Loucy (cell line): ENCODE results near the gene GIMAP2.

ENCODE experiments used
- H2AFZ ChIP-seq: fragments of 200-600 bp; sonication (generic); 2 replicates; pipeline ENCODE4 v1.6.0; 2016; ENCODE audit warnings: antibody characterized with exemption, mild to moderate bottlenecking, low read length, moderate library complexity
- H3F3A ChIP-seq: fragments of 200-600 bp; 2 replicates; pipeline ENCODE4 v1.6.0; 2016; ENCODE audit warnings: antibody characterized with exemption, low read depth, mild to moderate bottlenecking
- H3K27me3 ChIP-seq: fragments of 200-600 bp; sonication (generic); 2 replicates; pipeline ENCODE4 v1.6.1; 2014; ENCODE audit warnings: low read length, mild to moderate bottlenecking; ENCODE audit not compliant: insufficient read depth, poor library complexity, severe bottlenecking
- H3K36me3 ChIP-seq: fragments of 200-600 bp; sonication (generic); 2 replicates; pipeline ENCODE4 v1.6.1; 2016; ENCODE audit warnings: low read length; ENCODE audit not compliant: insufficient read depth
- H3K4me1 ChIP-seq: fragments of 200-600 bp; sonication (generic); 2 replicates; pipeline ENCODE4 v1.5.1; 2014; ENCODE audit warnings: low read length, mild to moderate bottlenecking; ENCODE audit not compliant: insufficient read depth, poor library complexity, severe bottlenecking
- H3K4me2 ChIP-seq: fragments of 200-600 bp; sonication (generic); 2 replicates; pipeline ENCODE4 v1.6.0; 2014; ENCODE audit warnings: antibody characterized with exemption, low read length, low read depth, mild to moderate bottlenecking; ENCODE audit not compliant: poor library complexity, severe bottlenecking
- H3K4me3 ChIP-seq: fragments of 200-600 bp; sonication (generic); 2 replicates; pipeline ENCODE4 v1.5.1; 2014; ENCODE audit warnings: low read length, mild to moderate bottlenecking, mixed read lengths; ENCODE audit not compliant: poor library complexity, severe bottlenecking
- H3K79me2 ChIP-seq: fragments of 200-600 bp; sonication (generic); 2 replicates; pipeline ENCODE4 v1.6.1; 2014; ENCODE audit warnings: low read length; ENCODE audit not compliant: insufficient read depth
- H3K9ac ChIP-seq: fragments of 200-600 bp; sonication (generic); 2 replicates; pipeline ENCODE4 v1.6.0; 2014; ENCODE audit warnings: mild to moderate bottlenecking, low read depth, low read length, moderate library complexity; ENCODE audit not compliant: poor library complexity, severe bottlenecking
- H3K9me2 ChIP-seq: fragments of 200-600 bp; sonication (generic); replicated peaks from 2 replicates; pipeline ENCODE4 v1.6.1; 2016; ENCODE audit warnings: low read depth, low read length, mixed read lengths
- H3K9me3 ChIP-seq: fragments of 200-600 bp; sonication (generic); 2 replicates; pipeline ENCODE4 v1.6.1; 2014; ENCODE audit warnings: mild to moderate bottlenecking, antibody characterized with exemption, low read length, low read depth; ENCODE audit not compliant: insufficient read depth
- H4K20me1 ChIP-seq: fragments of 200-600 bp; sonication (generic); 2 replicates; pipeline ENCODE4 v1.6.0; 2014; ENCODE audit warnings: antibody characterized with exemption, low read length, mild to moderate bottlenecking; ENCODE audit not compliant: insufficient read depth, poor library complexity, severe bottlenecking
- CTCF ChIP-seq: fragments of 200-600 bp; sonication (generic); conservative IDR thresholded peaks from 2 replicates; pipeline ENCODE4 v1.5.1; 2014; ENCODE audit warnings: mild to moderate bottlenecking, antibody characterized with exemption, low read length
- EZH2phosphoT487 ChIP-seq: fragments of 200-600 bp; IDR thresholded peaks from 2 replicates; pipeline ENCODE4 v1.6.1; 2018; ENCODE audit warnings: antibody characterized with exemption, mild to moderate bottlenecking, moderate library complexity, borderline replicate concordance

The GIMAP2 gene

GRCh38 chr7:150715738-150716137, 30.2 kb downstream of the GIMAP2 start:
- Histone ChIP-seq H3K9ac (peak overlapping the region; percentile 88), H3F3A (no peaks in the 10 kb centered on the region), H4K20me1 (no peaks in the 10 kb centered on the region), H3K4me1 (peaks cover 41% of the 10 kb centered on the region), H3K79me2 (peaks cover 43% of the 10 kb centered on the region), H3K4me3 (peak overlapping the region; percentile 77), H3K4me2 (peak overlapping the region; percentile 84), H2AFZ (no peak overlapping the region), H3K9me2 (no peaks in the 10 kb centered on the region), H3K36me3 (peaks cover 9% of the 10 kb centered on the region; the same call in 1 of the 2 replicates), H3K27me3 (no peaks in the 10 kb centered on the region), H3K9me3 (peaks cover 8% of the 10 kb centered on the region; the same call in 1 of the 2 replicates)
- TF ChIP-seq EZH2phosphoT487: no peak
- no peak for TF ChIP-seq CTCF

DNA sequence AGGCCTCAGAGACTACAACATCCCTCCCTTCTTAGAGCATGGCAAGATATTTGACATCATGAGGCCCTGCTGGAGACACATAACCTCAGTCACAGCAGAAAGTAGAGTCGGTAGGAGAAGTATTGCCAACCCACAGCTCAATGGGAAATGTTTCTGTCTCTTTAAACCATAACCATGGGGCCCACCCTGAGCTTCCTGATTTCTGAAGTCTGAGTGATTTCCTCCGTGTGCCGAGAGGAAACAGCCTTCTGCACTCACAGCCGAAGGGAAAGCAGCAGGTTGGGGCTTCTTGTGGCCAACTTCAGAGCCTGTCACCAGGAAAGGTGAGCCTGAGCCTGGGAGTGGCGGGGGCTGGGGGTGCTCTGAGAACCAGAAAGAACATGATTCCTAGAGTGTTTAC, 30.9 kb downstream of the GIMAP2 start, which contains the start of gene GIMAP1:
TSS of gene GIMAP1 (plus strand) at position 246 of the 400 bp plus-strand sequence. CDS start 2,435 bp downstream, outside the sequence.
- H3K9ac ChIP-seq: peak within 1 kb of the TSS; percentile 88
- peaks cover 9% of the 10 kb centered on the region; the same call in 1 of the 2 replicates for H3K36me3 ChIP-seq
- no peaks in the 10 kb centered on the region for H3K9me2 ChIP-seq
- peak within 1 kb of the TSS; percentile 10; the same call in 1 of the 2 replicates for H2AFZ ChIP-seq
- peak within 1 kb of the TSS; percentile 84 for H3K4me2 ChIP-seq
- H3K4me3 ChIP-seq: peak within 1 kb of the TSS; percentile 77
- peaks cover 41% of the 10 kb centered on the region for H3K4me1 ChIP-seq
- peaks cover 50% of the 10 kb centered on the region for H3K79me2 ChIP-seq
- TF ChIP-seq EZH2phosphoT487: no peak
- no peak for TF ChIP-seq CTCF
- peaks cover 8% of the 10 kb centered on the region; the same call in 1 of the 2 replicates for H3K9me3 ChIP-seq
- H3F3A ChIP-seq: no peaks in the 10 kb centered on the region
- no peaks in the 10 kb centered on the region for H4K20me1 ChIP-seq
- H3K27me3 ChIP-seq: no peaks in the 10 kb centered on the region

GRCh38 chr7:150716939-150717338, 31.4 kb downstream of the GIMAP2 start:
- Histone ChIP-seq H3K9me2 (no peaks in the 10 kb centered on the region), H3K4me3 (peak overlapping the region; percentile 77), H3K4me1 (peaks cover 43% of the 10 kb centered on the region), H3K9ac (peak overlapping the region; percentile 88), H3K27me3 (no peaks in the 10 kb centered on the region), H3K36me3 (peaks cover 9% of the 10 kb centered on the region; the same call in 1 of the 2 replicates), H3K4me2 (peak overlapping the region; percentile 84), H3K9me3 (peaks cover 8% of the 10 kb centered on the region; the same call in 1 of the 2 replicates), H2AFZ (no peak overlapping the region), H3F3A (no peaks in the 10 kb centered on the region), H4K20me1 (no peaks in the 10 kb centered on the region), H3K79me2 (peaks cover 51% of the 10 kb centered on the region)
- no peak for TF ChIP-seq CTCF
- no peak for TF ChIP-seq EZH2phosphoT487
